Right atrium auricular region (tissue), 2 donors: ENCODE results near the gene FNBP1. TPM values are rescaled to one million over a fixed set of nuclear protein-coding genes. Genes with fewer than 3 reads are reported as not detected.
A peak's percentile ranks its signal among the peaks of the same experiment; 100 is the strongest.
"Not testable (repeated sequence)": the region's sequence is repeated elsewhere in the genome, so short reads cannot be mapped to it uniquely, and the experiment has no call there.

Experiments
- DNase-seq: peaks from one replicate; pipeline ENCODE4 v3.0.0-alpha.2; 2019; ENCODE audit warnings: low spot score
- H3K27ac ChIP-seq, 2 donors: fragments of 200-600 bp; sonication (generic); 1 replicate in 1 of 2; 2 replicates in 1 of 2; pipeline ENCODE4 v1.5.1; 2016 to 2019
- H3K27me3 ChIP-seq, 2 donors: fragments of 200-600 bp; sonication (generic); one replicate each; pipeline versions ENCODE4 v1.5.1 to v1.6.0; 2017 to 2019
- H3K36me3 ChIP-seq: fragments of 200-600 bp; sonication (generic); one replicate; pipeline ENCODE4 v1.5.1; 2016
- H3K4me1 ChIP-seq, 2 donors: fragments of 200-600 bp; sonication (generic); one replicate each; pipeline versions ENCODE4 v1.5.1 to v1.6.0; 2017 to 2019
- H3K4me3 ChIP-seq, 2 donors: fragments of 200-600 bp; sonication (generic); 1 replicate in 1 of 2; 2 replicates in 1 of 2; pipeline ENCODE4 v1.5.1; 2017 to 2019; ENCODE audit warnings: mild to moderate bottlenecking in 1 of 2, moderate library complexity in 1 of 2
- H3K9me3 ChIP-seq, 2 donors: fragments of 200-600 bp; sonication (generic); one replicate each; pipeline ENCODE4 v1.5.1; 2019
- CTCF ChIP-seq, 2 donors: fragments of 200-600 bp; sonication (generic); IDR thresholded peaks; one replicate each; pipeline ENCODE4 v1.5.1; 2019; ENCODE audit warnings: antibody characterized with exemption in 2 of 2
- total RNA-seq, 2 donors: library from RNA; depleted of rRNA; stranded (reverse); fragments of >200 nt; gene quantifications; one replicate each; pipeline ENCODE4 v1.1.0, GENCODE V29; 2016

FNBP1 gene
- total RNA-seq, 2 donors from 2014 or later = 18.0 to 24.1 TPM

GRCh38 chr9:130022566-130023143 lies 20.3 kb downstream of the FNBP1 start:
- H3K4me3 ChIP-seq = no peak overlapping the region
- no peaks in the 10 kb centered on the region for H3K27me3 ChIP-seq
- peaks cover 0 to 18% of the 10 kb centered on the region in 2 donors for H3K4me1 ChIP-seq
- H3K36me3 ChIP-seq = no peaks in the 10 kb centered on the region
- H3K27ac ChIP-seq = no peak overlapping the region
- TF ChIP-seq CTCF (IDR thresholded peaks at IDR 0.05) = no peak
- H3K9me3 ChIP-seq = no peaks in the 10 kb centered on the region
- DNase-seq = no peak

GRCh38 chr9:130021842-130022241 lies 21.1 kb downstream of the FNBP1 start:
- not testable (repeated sequence) for H3K27ac ChIP-seq, H3K27me3 ChIP-seq
- H3K4me1 ChIP-seq = peaks cover 0 to 18% of the 10 kb centered on the region in 2 donors

GRCh38 chr9:130021123-130021522 lies 21.9 kb downstream of the FNBP1 start:
- no peaks in the 10 kb centered on the region for H3K36me3 ChIP-seq
- no peaks in the 10 kb centered on the region for H3K27me3 ChIP-seq
- H3K9me3 ChIP-seq = peaks cover 0 to 3% of the 10 kb centered on the region in 2 donors
- H3K4me1 ChIP-seq = peaks cover 0 to 18% of the 10 kb centered on the region in 2 donors
- TF ChIP-seq CTCF (IDR thresholded peaks at IDR 0.05) = no peak
- peak overlapping the region in 1 of 2 donors; percentile 46 for H3K27ac ChIP-seq
- H3K4me3 ChIP-seq = no peak overlapping the region
- no peak for DNase-seq

More at GRCh38 chr9:130021842-130022241, 21.1 kb downstream of the FNBP1 start:
- not testable (repeated sequence) for H3K4me3 ChIP-seq, H3K9me3 ChIP-seq, DNase-seq, H3K36me3 ChIP-seq

GRCh38 chr9:130020618-130021017 lies 22.4 kb downstream of the FNBP1 start:
- no peak for TF ChIP-seq CTCF (IDR thresholded peaks at IDR 0.05)
- no peaks in the 10 kb centered on the region for H3K27me3 ChIP-seq
- H3K9me3 ChIP-seq = peaks cover 0 to 6% of the 10 kb centered on the region in 2 donors
- no peak for DNase-seq
- H3K4me3 ChIP-seq = no peak overlapping the region
- peaks cover 0 to 18% of the 10 kb centered on the region in 2 donors for H3K4me1 ChIP-seq
- H3K36me3 ChIP-seq = no peaks in the 10 kb centered on the region
- H3K27ac ChIP-seq = peak overlapping the region in 1 of 2 donors; percentile 46

- TF ChIP-seq CTCF (IDR thresholded peaks at IDR 0.05) = no peak
- DNase-seq = no peak
- Histone ChIP-seq H3K4me1 (peaks cover 0 to 17% of the 10 kb centered on the region in 2 donors), H3K27me3 (no peaks in the 10 kb centered on the region), H3K36me3 (no peaks in the 10 kb centered on the region), H3K9me3 (peaks cover 0 to 6% of the 10 kb centered on the region in 2 donors), H3K4me3 (no peak overlapping the region), H3K27ac (no peak overlapping the region)
Observed at GRCh38 chr9:130018265-130018664, 24.7 kb downstream of the FNBP1 start.

GRCh38 chr9:130017510-130017909 lies 25.5 kb downstream of the FNBP1 start:
- H3K27ac ChIP-seq, H3K4me3 ChIP-seq, H3K27me3 ChIP-seq, H3K36me3 ChIP-seq, H3K9me3 ChIP-seq, DNase-seq: not testable (repeated sequence)
- peaks cover 0 to 10% of the 10 kb centered on the region in 2 donors for H3K4me1 ChIP-seq

- DNase-seq = no peak
- no peaks in the 10 kb centered on the region for H3K36me3 ChIP-seq
- H3K4me3 ChIP-seq = no peak overlapping the region
- H3K9me3 ChIP-seq = peaks cover 0 to 7% of the 10 kb centered on the region in 2 donors
- no peak overlapping the region for H3K27ac ChIP-seq
- no peaks in the 10 kb centered on the region for H3K27me3 ChIP-seq
- TF ChIP-seq CTCF (IDR thresholded peaks at IDR 0.05) = no peak
- peaks cover 0 to 10% of the 10 kb centered on the region in 2 donors for H3K4me1 ChIP-seq
Observed at GRCh38 chr9:130017076-130017475, 25.9 kb downstream of the FNBP1 start.
